AG10803 (cell line): ENCODE measurements around the gene IKBIP.

Experiments
- DNase-seq: peaks from one replicate; pipeline ENCODE4 v3.0.0; 2010; ENCODE audit warnings: low read depth
- H3K4me3 ChIP-seq: 2 replicates; pipeline ENCODE4 v1.5.1; 2011; ENCODE audit warnings: mild to moderate bottlenecking, low read length, control low read depth
- CTCF ChIP-seq: conservative IDR thresholded peaks from 2 replicates; pipeline ENCODE4 v1.5.1; 2011; ENCODE audit warnings: mild to moderate bottlenecking, low read length, control low read depth, inconsistent platforms

IKBIP gene

GRCh38 chr12:98678236-98678945 lies 33.8 kb upstream of the IKBIP start:
- H3K4me3 ChIP-seq, result no peak overlapping the region
- DNase-seq, result no peak
- no peak for TF ChIP-seq CTCF

- H3K4me3 ChIP-seq, result no peak overlapping the region
- no peak for TF ChIP-seq CTCF
- no peak for DNase-seq
Observed at GRCh38 chr12:98674841-98675240, 30.3 kb upstream of the IKBIP start.

GRCh38 chr12:98671459-98671858 lies 26.9 kb upstream of the IKBIP start:
- H3K4me3 ChIP-seq, result no peak overlapping the region
- DNase-seq, result no peak
- TF ChIP-seq CTCF, result no peak

- TF ChIP-seq CTCF, result no peak
- no peak for DNase-seq
- H3K4me3 ChIP-seq, result no peak overlapping the region
Observed at GRCh38 chr12:98669751-98670150, 25.2 kb upstream of the IKBIP start.

- no peak for DNase-seq
- H3K4me3 ChIP-seq, result no peak overlapping the region
- no peak for TF ChIP-seq CTCF
Observed at GRCh38 chr12:98660521-98660920, 15.9 kb upstream of the IKBIP start.

GRCh38 chr12:98656289-98657101 lies 11.9 kb upstream of the IKBIP start:
- no peak overlapping the region for H3K4me3 ChIP-seq
- DNase-seq, result no peak
- no peak for TF ChIP-seq CTCF
